PC-3 (cell line): Measurements from ENCODE around the gene SCNN1B. TPM values are rescaled to one million over a fixed set of nuclear protein-coding genes. Genes with fewer than 3 reads are reported as not detected.

Experiments used
- ATAC-seq: fragments of 200-7000 bp; cut with Tn5 transposase; 2 replicates; pipeline ENCODE4 v1.9.1; 2020; ENCODE audit warnings: mild to moderate bottlenecking, moderate library complexity
- BruUV-seq: library from RNA; stranded (reverse); fragments of 400-500 nt; replicated peaks from 2 replicates; lab custom pipeline; 2021; lab: Mats Ljungman, UMichigan
- CTCF ChIA-PET: fragments of 300-600 bp; sonication (Branson Sonifier 250); formaldehyde crosslinking; loops from one replicate; lab custom pipeline; 2022; ENCODE audit warnings: antibody characterized with exemption; lab: Charles Lee
- POLR2A ChIA-PET: fragments of 300-600 bp; sonication (Branson Sonifier 250); formaldehyde crosslinking; loops from one replicate; lab custom pipeline; 2022; ENCODE audit warnings: antibody characterized with exemption; ENCODE audit not compliant: unreplicated experiment; lab: Charles Lee
- DNase-seq: peaks from one replicate; pipeline ENCODE4 v3.0.0-alpha.2; 2015
- H2AFZ ChIP-seq: fragments of 300-600 bp; sonication (generic); 2 replicates; pipeline ENCODE4 v1.6.0; 2016; ENCODE audit warnings: antibody characterized with exemption, low read length
- H3F3A ChIP-seq: fragments of 300-600 bp; sonication (generic); one replicate; pipeline ENCODE4 v1.6.0; 2017; ENCODE audit warnings: antibody characterized with exemption, low read length, control low read depth, mild to moderate bottlenecking; ENCODE audit not compliant: unreplicated experiment
- H3K27ac ChIP-seq: fragments of 300-600 bp; sonication (generic); 2 replicates; pipeline ENCODE4 v1.5.1; 2016; ENCODE audit warnings: mild to moderate bottlenecking, low read length
- H3K27me3 ChIP-seq: fragments of 300-600 bp; sonication (generic); 2 replicates; pipeline ENCODE4 v1.6.1; 2016; ENCODE audit warnings: low read length, mixed read lengths
- H3K36me3 ChIP-seq: fragments of 300-600 bp; sonication (generic); 2 replicates; pipeline ENCODE4 v1.6.1; 2016; ENCODE audit warnings: low read depth, mixed run types, low read length, mixed read lengths
- H3K4me1 ChIP-seq: fragments of 300-600 bp; sonication (generic); 2 replicates; pipeline ENCODE4 v1.5.1; 2016; ENCODE audit warnings: low read length; ENCODE audit not compliant: insufficient read depth
- H3K4me2 ChIP-seq: fragments of 300-600 bp; sonication (generic); 2 replicates; pipeline ENCODE4 v1.6.0; 2016; ENCODE audit warnings: low read length
- H3K4me3 ChIP-seq: fragments of 300-600 bp; sonication (generic); 2 replicates; pipeline ENCODE4 v1.5.1; 2016; ENCODE audit warnings: mild to moderate bottlenecking, low read length, mixed read lengths
- H3K79me2 ChIP-seq: fragments of 300-600 bp; sonication (generic); 2 replicates; pipeline ENCODE4 v1.6.1; 2017; ENCODE audit warnings: low read length, mixed read lengths
- H3K9ac ChIP-seq: fragments of 300-600 bp; sonication (generic); 2 replicates; pipeline ENCODE4 v1.6.0; 2016; ENCODE audit warnings: mild to moderate bottlenecking, low read length
- H3K9me2 ChIP-seq: fragments of 300-600 bp; sonication (generic); replicated peaks from 2 replicates; pipeline ENCODE4 v1.6.1; 2016; ENCODE audit warnings: mixed run types, low read length, mixed read lengths
- H3K9me3 ChIP-seq: fragments of 300-600 bp; sonication (generic); 2 replicates; pipeline ENCODE4 v1.6.1; 2016; ENCODE audit warnings: low read length, mixed read lengths
- H4K20me1 ChIP-seq: fragments of 300-600 bp; sonication (generic); 2 replicates; pipeline ENCODE4 v1.6.1; 2016; ENCODE audit warnings: low read length, mixed read lengths
- CTCF ChIP-seq: fragments of 300-600 bp; sonication (generic); conservative IDR thresholded peaks from 2 replicates; pipeline ENCODE4 v1.5.1; 2017; ENCODE audit warnings: antibody characterized with exemption, low read depth, mild to moderate bottlenecking, low read length
- EZH2 ChIP-seq: fragments of 300-600 bp; sonication (generic); IDR thresholded peaks from one replicate; pipeline ENCODE4 v1.6.1; 2017; ENCODE audit warnings: antibody characterized with exemption, mild to moderate bottlenecking, low read length; ENCODE audit not compliant: unreplicated experiment
- EZH2phosphoT487 ChIP-seq: fragments of 300-600 bp; sonication (generic); IDR thresholded peaks from 2 replicates; pipeline ENCODE4 v1.6.1; 2018; ENCODE audit warnings: mild to moderate bottlenecking, antibody characterized with exemption, low read length, borderline replicate concordance
- intact Hi-C: fragments of 100-400 bp; cut with micrococcal nuclease; formaldehyde crosslinking; loops from 2 replicates; pipeline ENCODE4 v1.9.0; 2023
- total RNA-seq: library from RNA; depleted of rRNA; stranded (reverse); fragments of >200 nt; gene quantifications from 2 replicates; pipeline ENCODE4 v1.2.3, GENCODE V29; 2014

The SCNN1B gene
- total RNA-seq, 1 experiment from 2014 or later: 4.1 TPM

DNA sequence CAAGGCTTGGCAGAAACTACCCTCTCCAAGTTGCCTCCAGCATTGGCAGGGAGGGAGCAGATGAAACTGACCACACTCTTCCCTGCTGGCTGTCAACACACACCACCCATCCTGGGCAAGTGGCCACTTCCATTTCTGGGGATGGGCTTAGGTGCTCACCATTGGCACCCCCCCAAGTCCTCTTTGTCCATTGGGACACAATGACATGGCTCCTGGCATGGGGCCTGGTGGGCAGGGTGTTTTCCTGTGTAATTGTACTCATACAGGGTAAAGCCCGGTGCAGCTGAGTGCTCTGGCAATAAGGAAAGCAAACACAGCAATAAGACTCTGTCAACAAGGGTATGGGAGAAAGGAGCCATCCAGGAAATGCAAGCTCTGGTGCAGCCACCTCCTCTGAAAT is 22.6 kb downstream of the SCNN1B start:
- H3K4me3 ChIP-seq: no peak overlapping the region
- no peaks in the 10 kb centered on the region for H3K79me2 ChIP-seq
- peak overlapping the region; percentile 43 for H3K27ac ChIP-seq
- H3K36me3 ChIP-seq: no peaks in the 10 kb centered on the region
- DNase-seq (peak; percentile 95), ATAC-seq (peak; percentile 98)
- no peak overlapping the region for H3K9ac ChIP-seq
- ChIA-PET POLR2A (no interaction called here), CTCF (interaction anchor here (0.6 kb wide), 1 partner anchor 109 kb away, joined by 4 read pairs; no protein-coding TSS in a partner anchor)
- H3F3A ChIP-seq: no peaks in the 10 kb centered on the region
- peak overlapping the region; percentile 27 for H3K4me2 ChIP-seq
- H3K4me1 ChIP-seq: peaks cover 13% of the 10 kb centered on the region
- BruUV-seq: no TSS peak
- intact Hi-C loops: loop anchor here (1.0 kb wide), 2 partner anchors 66 to 110 kb away; no protein-coding TSS in a partner anchor
- no peaks in the 10 kb centered on the region for H4K20me1 ChIP-seq
- no peaks in the 10 kb centered on the region for H3K27me3 ChIP-seq
- no peaks in the 10 kb centered on the region for H3K9me2 ChIP-seq
- TF ChIP-seq EZH2 (no peak), EZH2phosphoT487 (no peak), CTCF (no peak)
- H3K9me3 ChIP-seq: no peaks in the 10 kb centered on the region
- no peak overlapping the region for H2AFZ ChIP-seq

GRCh38 chr16:23327836-23328235 is 25.7 kb downstream of the SCNN1B start:
- Histone ChIP-seq H3K4me3 (no peak overlapping the region), H3K79me2 (no peaks in the 10 kb centered on the region), H3K27ac (no peak overlapping the region), H3K36me3 (no peaks in the 10 kb centered on the region), H3K9me2 (no peaks in the 10 kb centered on the region), H3K9ac (no peak overlapping the region), H3K9me3 (no peaks in the 10 kb centered on the region), H3K27me3 (no peaks in the 10 kb centered on the region), H3K4me1 (peaks cover 13% of the 10 kb centered on the region), H3F3A (no peaks in the 10 kb centered on the region), H2AFZ (no peak overlapping the region), H3K4me2 (no peak overlapping the region), H4K20me1 (no peaks in the 10 kb centered on the region)
- BruUV-seq: no TSS peak
- intact Hi-C loops: no loop called here
- DNase-seq (no peak), ATAC-seq (no peak)
- TF ChIP-seq EZH2phosphoT487: no peak
- no peak for TF ChIP-seq CTCF
- TF ChIP-seq EZH2: no peak
- ChIA-PET CTCF (no interaction called here), POLR2A (no interaction called here)

- no TSS peak for BruUV-seq
- no peak for TF ChIP-seq EZH2
- TF ChIP-seq CTCF: no peak
- no peak for TF ChIP-seq EZH2phosphoT487
- CTCF ChIA-PET: no interaction called here
- H4K20me1 ChIP-seq: no peaks in the 10 kb centered on the region
- H3K9me2 ChIP-seq: no peaks in the 10 kb centered on the region
- no peak overlapping the region for H2AFZ ChIP-seq
- no peak overlapping the region for H3K27ac ChIP-seq
- H3F3A ChIP-seq: no peaks in the 10 kb centered on the region
- intact Hi-C loops: no loop called here
- H3K9me3 ChIP-seq: no peaks in the 10 kb centered on the region
- POLR2A ChIA-PET: no interaction called here
- ATAC-seq: no peak
- no peaks in the 10 kb centered on the region for H3K79me2 ChIP-seq
- no peaks in the 10 kb centered on the region for H3K36me3 ChIP-seq
- H3K4me2 ChIP-seq: no peak overlapping the region
- H3K4me1 ChIP-seq: peaks cover 1% of the 10 kb centered on the region
- H3K9ac ChIP-seq: no peak overlapping the region
- no peak overlapping the region for H3K4me3 ChIP-seq
- no peak for DNase-seq
- H3K27me3 ChIP-seq: no peaks in the 10 kb centered on the region
Observed at GRCh38 chr16:23330161-23330560, 28.1 kb downstream of the SCNN1B start.
